Measurements from ENCODE around the gene SORCS1.

The SORCS1 gene

DNA sequence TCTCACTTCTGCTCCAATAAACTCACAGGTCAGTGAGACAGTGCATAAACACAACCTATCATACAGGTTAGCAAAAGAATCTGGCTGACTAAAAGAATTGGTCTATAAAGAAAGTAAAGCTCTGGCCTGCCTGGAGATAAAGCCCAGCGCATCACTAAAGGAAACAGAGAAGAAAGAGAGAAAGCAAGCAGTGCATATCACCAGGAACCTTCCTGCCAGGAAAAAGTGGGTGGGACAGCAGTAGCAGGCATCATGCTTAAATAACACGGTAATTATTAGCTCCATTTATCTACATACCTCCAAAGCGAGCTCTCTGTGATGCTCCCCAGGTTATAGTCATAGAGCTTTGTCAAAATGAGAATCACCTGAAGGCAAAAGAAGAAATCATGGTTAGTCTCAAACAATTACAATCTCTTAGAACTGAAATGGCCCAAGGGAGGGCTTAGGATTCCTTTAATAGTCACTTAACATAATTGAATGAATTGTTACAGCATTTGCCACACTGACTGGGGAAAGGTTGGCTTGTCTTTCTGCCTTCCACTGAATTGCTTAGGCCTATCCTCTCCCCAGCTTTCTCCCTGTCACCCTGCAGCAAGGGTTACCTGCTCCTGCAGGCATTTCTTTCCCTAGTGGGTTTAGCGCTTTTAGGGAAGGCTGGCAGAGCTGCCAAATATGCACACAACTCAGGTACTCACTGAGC is 208.1 kb downstream of the SORCS1 start:
- TF ChIP-seq CTCF (IDR thresholded peaks at IDR 0.05; ENCODE audit: control insufficient read depth, extremely low read depth, insufficient read depth), result no peak
- no peak for DNase-seq (ENCODE audit: low read depth)
- no peak overlapping the region for H3K4me3 ChIP-seq (ENCODE audit: low read depth, low read length)

DNA sequence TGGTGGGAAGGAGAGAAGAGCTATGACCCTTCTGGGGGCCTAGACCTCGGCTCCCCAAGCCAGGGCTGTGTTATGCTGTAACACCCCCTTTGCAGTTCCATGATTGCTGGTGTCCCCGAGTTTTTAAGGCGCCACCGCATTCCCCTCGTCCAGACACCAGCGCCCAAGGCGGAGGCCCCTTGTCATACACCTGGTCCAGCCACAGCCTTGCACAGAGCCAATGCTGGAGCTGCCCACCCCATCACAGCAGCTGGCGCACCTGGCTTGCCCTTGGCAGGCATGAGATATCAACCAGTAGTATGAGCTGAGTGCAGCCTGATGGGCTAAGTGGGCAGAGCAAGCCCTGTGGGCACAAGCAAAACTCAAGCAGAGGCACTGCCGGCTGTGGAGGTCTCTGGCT is 209.4 kb downstream of the SORCS1 start:
- no peak for TF ChIP-seq CTCF (IDR thresholded peaks at IDR 0.05; ENCODE audit: control insufficient read depth, extremely low read depth, insufficient read depth)
- no peak for DNase-seq (ENCODE audit: low read depth)
- no peak overlapping the region for H3K4me3 ChIP-seq (ENCODE audit: low read depth, low read length)

- no peak for TF ChIP-seq CTCF (IDR thresholded peaks at IDR 0.05; ENCODE audit: control insufficient read depth, extremely low read depth, insufficient read depth)
Measured at GRCh38 chr10:106952033-106952432, 212.5 kb downstream of the SORCS1 start.

GRCh38 chr10:106949680-106950478 is 214.6 kb downstream of the SORCS1 start:
- no peak for DNase-seq (ENCODE audit: low read depth)
- TF ChIP-seq CTCF (IDR thresholded peaks at IDR 0.05; ENCODE audit: control insufficient read depth, extremely low read depth, insufficient read depth), result no peak
- H3K4me3 ChIP-seq (ENCODE audit: low read depth, low read length), result no peak overlapping the region

More at GRCh38 chr10:106952033-106952432, 212.5 kb downstream of the SORCS1 start:
- no peak overlapping the region for H3K4me3 ChIP-seq (ENCODE audit: low read depth, low read length)
- no peak for DNase-seq (ENCODE audit: low read depth)

DNA sequence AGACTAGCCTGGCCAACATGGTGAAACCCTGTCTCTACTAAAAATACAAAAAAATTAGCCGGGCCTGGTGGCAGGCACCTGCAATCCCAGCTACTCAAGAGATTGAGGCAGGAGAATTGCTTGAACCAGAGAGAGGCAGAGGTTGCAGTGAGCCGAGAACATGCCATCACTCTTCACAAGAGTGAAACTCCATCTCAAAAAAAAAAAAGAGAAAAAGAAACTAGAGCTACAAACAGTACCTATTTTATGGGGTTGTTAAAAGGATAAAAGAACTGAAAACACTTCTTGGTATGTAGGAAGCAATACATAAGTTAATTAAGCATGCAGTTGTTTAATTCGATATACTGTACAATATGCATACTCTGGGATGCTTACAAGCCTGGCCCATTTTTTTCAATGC is 216.9 kb downstream of the SORCS1 start:
- TF ChIP-seq CTCF (IDR thresholded peaks at IDR 0.05; ENCODE audit: control insufficient read depth, extremely low read depth, insufficient read depth), result no peak

DNA sequence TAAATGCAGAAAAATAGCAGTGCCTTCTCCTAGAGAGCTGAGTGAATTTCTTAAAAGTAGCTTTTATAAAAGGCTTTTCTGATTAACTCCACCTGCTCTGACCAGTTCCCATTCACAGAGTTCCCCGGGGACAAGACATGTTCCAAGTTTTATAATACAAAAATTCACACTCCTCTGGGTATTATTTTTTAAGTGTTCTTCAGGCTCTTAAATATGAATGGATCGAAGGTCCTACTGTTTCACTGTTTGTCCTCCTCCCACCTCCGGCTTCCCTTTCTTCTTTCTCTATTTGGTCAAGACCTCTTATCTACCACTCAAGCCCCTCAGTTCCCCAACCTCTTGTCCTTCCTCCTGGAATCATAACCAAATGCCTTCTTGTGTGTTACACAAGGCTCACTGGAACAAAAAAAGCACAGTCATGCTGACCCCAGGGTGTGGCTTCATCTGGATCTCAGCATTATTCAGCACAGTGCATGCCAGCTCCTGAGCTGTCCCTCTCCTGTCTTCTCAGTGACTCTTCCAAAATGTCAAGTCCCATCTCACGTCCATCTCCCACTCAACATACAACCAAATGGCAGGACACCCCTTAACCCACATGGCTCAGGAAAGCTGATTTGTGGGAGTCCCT is 222.4 kb downstream of the SORCS1 start:
- no peak for TF ChIP-seq CTCF (IDR thresholded peaks at IDR 0.05; ENCODE audit: control insufficient read depth, extremely low read depth, insufficient read depth)
- DNase-seq (ENCODE audit: low read depth), result no peak
- no peak overlapping the region for H3K4me3 ChIP-seq (ENCODE audit: low read depth, low read length)

More for the DNA sequence above, 216.9 kb downstream of the SORCS1 start:
- DNase-seq (ENCODE audit: low read depth), result no peak
- no peak overlapping the region for H3K4me3 ChIP-seq (ENCODE audit: low read depth, low read length)

Measured in LNCaP clone FGC (cell line).